HepG2 (cell line): ENCODE measurements around the gene TRIM31. TPM values are rescaled to one million over a fixed set of nuclear protein-coding genes. Genes with fewer than 3 reads are reported as not detected.

Source experiments
- CEBPG ChIP-seq: IDR thresholded peaks from 2 replicates; pipeline ENCODE4 v1.6.1; 2016
- DNMT1 ChIP-seq: sonication (generic); formaldehyde crosslinking; IDR thresholded peaks from 2 replicates; pipeline ENCODE4 v1.5.1; 2020; ENCODE audit warnings: mild to moderate bottlenecking, missing genetic modification reagents
- DNMT3B ChIP-seq: conservative IDR thresholded peaks from 2 replicates; pipeline ENCODE4 v1.6.1; 2016; ENCODE audit warnings: missing biosample characterization, control low read depth
- HDAC1 ChIP-seq: sonication (generic); formaldehyde crosslinking; IDR thresholded peaks from 2 replicates; pipeline ENCODE4 v1.5.1; 2020; ENCODE audit warnings: mild to moderate bottlenecking, missing genetic modification reagents
- KLF11 ChIP-seq: IDR thresholded peaks from 2 replicates; pipeline ENCODE4 v1.6.1; 2016; ENCODE audit warnings: missing compliant biosample characterization
- NKX3-1 ChIP-seq: sonication (generic); formaldehyde crosslinking; IDR thresholded peaks from 2 replicates; pipeline ENCODE4 v1.5.0; 2020; ENCODE audit warnings: missing genetic modification reagents
- PAWR ChIP-seq: sonication (generic); formaldehyde crosslinking; IDR thresholded peaks from 2 replicates; pipeline ENCODE4 v1.4.0; 2020; ENCODE audit warnings: missing genetic modification reagents, mild to moderate bottlenecking, borderline replicate concordance
- RBM22 ChIP-seq: fragments of 200-400 bp; formaldehyde crosslinking; optimal IDR thresholded peaks from 2 replicates; pipeline ENCODE3; 2017; ENCODE audit warnings: mild to moderate bottlenecking, low read length, moderate library complexity
- RXRA ChIP-seq: sonication (generic); formaldehyde crosslinking; IDR thresholded peaks from 2 replicates; pipeline ENCODE4 v1.5.1; 2020; ENCODE audit warnings: missing genetic modification reagents
- SALL2 ChIP-seq: sonication (generic); formaldehyde crosslinking; IDR thresholded peaks from 2 replicates; pipeline ENCODE4 v1.8.1; 2023; ENCODE audit warnings: mild to moderate bottlenecking, missing genetic modification reagents, inconsistent platforms
- YEATS2 ChIP-seq: sonication (generic); formaldehyde crosslinking; IDR thresholded peaks from 2 replicates; pipeline ENCODE4 v1.4.0; 2020; ENCODE audit warnings: missing genetic modification reagents, borderline replicate concordance
- ZKSCAN5 ChIP-seq: sonication (generic); formaldehyde crosslinking; IDR thresholded peaks from 2 replicates; pipeline ENCODE4 v1.5.1; 2020; ENCODE audit warnings: mild to moderate bottlenecking, missing genetic modification reagents
- ZMYM4 ChIP-seq: sonication (generic); formaldehyde crosslinking; IDR thresholded peaks from 2 replicates; pipeline ENCODE4 v1.8.1; 2023; ENCODE audit warnings: mild to moderate bottlenecking, missing genetic modification reagents
- ZNF430 ChIP-seq: sonication (generic); formaldehyde crosslinking; IDR thresholded peaks from 2 replicates; pipeline ENCODE4 v1.9.0; 2021; ENCODE audit warnings: mild to moderate bottlenecking, missing genetic modification reagents
- ZNF432 ChIP-seq: sonication (generic); formaldehyde crosslinking; IDR thresholded peaks from 2 replicates; pipeline ENCODE4 v1.5.0; 2020; ENCODE audit warnings: missing genetic modification reagents, mild to moderate bottlenecking, borderline replicate concordance
- ZNF510 ChIP-seq: sonication (generic); formaldehyde crosslinking; IDR thresholded peaks from 2 replicates; pipeline ENCODE4 v1.4.0; 2020; ENCODE audit warnings: low read depth, mild to moderate bottlenecking, missing genetic modification reagents
- ZNF598 ChIP-seq: sonication (generic); formaldehyde crosslinking; IDR thresholded peaks from 2 replicates; pipeline ENCODE4 v1.5.1; 2020; ENCODE audit warnings: mild to moderate bottlenecking, missing genetic modification reagents, borderline replicate concordance
- ZNF713 ChIP-seq: sonication (generic); formaldehyde crosslinking; IDR thresholded peaks from 2 replicates; pipeline ENCODE4 v1.4.0; 2020; ENCODE audit warnings: mild to moderate bottlenecking, missing genetic modification reagents
- polyA plus RNA-seq, 8 experiments: library from polyadenylated mRNA; depleted of rRNA in 3 of 8; stranded (reverse) in 7 of 8; unstranded in 1 of 8; fragments of >200 nt; fragmentation: Illumina TruSeq in 4 of 8; extraction: Trizol in 4 of 8; gene quantifications; 2 replicates each; pipeline versions ENCODE4 v1.2.1 to v1.2.3, GENCODE V29; 2011 to 2016; ENCODE audit warnings: low read depth in 4 of 8, missing spikeins in 1 of 8, mixed read lengths in 1 of 8; ENCODE audit not compliant: insufficient read depth in 1 of 8
- total RNA-seq, 5 experiments: library from RNA; depleted of rRNA; stranded (reverse); fragments of >200 nt; fragmentation: Illumina TruSeq; extraction: Trizol; gene quantifications; 2 replicates each; pipeline ENCODE4 v1.2.3, GENCODE V29; 2016; ENCODE audit warnings: low read depth in 1 of 5
- TF ChIP-seq, protein P1 (sequence below): IDR thresholded peaks from 2 replicates; pipeline ENCODE4 v1.6.1; 2012; ENCODE audit warnings: low read depth, low read length, improper control_type of control experiment
- TF ChIP-seq, protein P2 (sequence below): sonication (generic); formaldehyde crosslinking; IDR thresholded peaks from 2 replicates; pipeline ENCODE4 v1.5.0; 2020; ENCODE audit warnings: missing genetic modification reagents
- TF ChIP-seq, protein P3 (sequence below): sonication (generic); formaldehyde crosslinking; IDR thresholded peaks from 2 replicates; pipeline ENCODE4 v1.5.0; 2020; ENCODE audit warnings: mild to moderate bottlenecking, missing genetic modification reagents

The TRIM31 gene
- total and polyA plus RNA-seq, 2 of the 13 experiments (the other 11 are each of a cell fraction or from before 2014, with no cell fraction given): 0.13 to 0.51 TPM

DNA sequence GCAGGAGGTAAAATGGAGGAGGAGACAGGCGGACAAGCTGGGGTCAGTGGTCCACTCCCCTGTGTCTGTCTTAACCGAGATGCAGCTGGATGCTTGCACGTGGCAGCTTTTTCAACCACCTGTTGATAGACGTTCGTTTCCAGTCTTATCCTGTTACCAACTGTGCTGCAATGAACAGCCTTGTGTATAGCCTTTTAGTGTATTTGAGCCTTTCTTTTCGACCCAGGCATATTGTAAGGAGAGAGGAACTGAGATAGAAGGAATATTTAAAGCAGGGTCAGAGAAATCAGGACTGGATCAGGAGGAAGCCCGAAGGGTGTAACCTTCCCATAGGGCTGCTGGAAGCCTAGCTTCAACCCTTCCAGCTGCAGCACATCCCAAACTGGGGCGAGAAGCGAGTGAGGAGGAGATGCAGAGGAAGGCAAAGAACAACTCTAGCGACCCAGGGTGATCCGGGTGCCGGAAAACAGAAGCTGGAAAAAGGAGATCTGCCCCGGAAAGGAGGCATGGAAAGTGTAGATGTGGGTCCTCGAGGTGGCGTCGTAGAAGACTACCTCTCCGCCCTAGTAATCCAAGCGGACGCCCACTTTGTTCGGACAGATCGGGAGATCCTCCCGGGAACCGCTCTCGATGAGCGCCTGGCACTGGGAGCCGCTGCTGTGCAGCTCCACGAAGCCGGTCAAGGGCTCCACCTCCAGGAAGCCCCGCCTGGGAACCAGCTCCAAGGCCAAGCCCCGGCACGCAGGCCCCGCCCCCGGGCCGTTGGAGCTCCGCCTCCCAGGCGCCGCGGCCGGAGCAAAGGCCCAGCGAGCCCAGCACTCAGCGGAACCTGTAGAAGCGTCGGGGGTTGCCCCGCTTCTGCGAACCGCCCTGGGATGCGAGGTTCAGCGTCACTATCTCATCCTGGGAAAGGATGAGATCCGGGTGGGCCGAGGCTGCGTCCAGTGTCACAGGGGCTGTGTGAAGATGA is 11.2 kb downstream of the TRIM31 start (continued):
- TF ChIP-seq ZNF432 (CRISPR knock-in tag) (no peak), ZKSCAN5 (no peak), NKX3-1 (CRISPR knock-in tag) (no peak), KLF11 (CRISPR knock-in tag) (peak; percentile 88; the same call in 1 of the 2 replicates), ZNF510 (CRISPR knock-in tag) (no peak; the same call in none of the 2 replicates), RBM22 (no peak), DNMT3B (CRISPR knock-in tag) (no peak), ZNF713 (CRISPR knock-in tag) (no peak), HDAC1 (CRISPR knock-in tag) (no peak; the same call in 1 of the 2 replicates), ZNF430 (0 out of 2 replicates have a peak, but pooled peaks have one; percentile 89), YEATS2 (CRISPR knock-in tag) (no peak; the same call in 1 of the 2 replicates), CEBPG (CRISPR knock-in tag) (no peak), DNMT1 (CRISPR knock-in tag) (0 out of 2 replicates have a peak, but pooled peaks have one; percentile 71), ZNF598 (CRISPR knock-in tag) (no peak), RXRA (CRISPR knock-in tag) (peak; percentile 79), PAWR (CRISPR knock-in tag) (no peak), ZMYM4 (CRISPR knock-in tag) (peak; percentile 69), SALL2 (CRISPR knock-in tag) (no peak)
- TF ChIP-seq, protein P1, sequence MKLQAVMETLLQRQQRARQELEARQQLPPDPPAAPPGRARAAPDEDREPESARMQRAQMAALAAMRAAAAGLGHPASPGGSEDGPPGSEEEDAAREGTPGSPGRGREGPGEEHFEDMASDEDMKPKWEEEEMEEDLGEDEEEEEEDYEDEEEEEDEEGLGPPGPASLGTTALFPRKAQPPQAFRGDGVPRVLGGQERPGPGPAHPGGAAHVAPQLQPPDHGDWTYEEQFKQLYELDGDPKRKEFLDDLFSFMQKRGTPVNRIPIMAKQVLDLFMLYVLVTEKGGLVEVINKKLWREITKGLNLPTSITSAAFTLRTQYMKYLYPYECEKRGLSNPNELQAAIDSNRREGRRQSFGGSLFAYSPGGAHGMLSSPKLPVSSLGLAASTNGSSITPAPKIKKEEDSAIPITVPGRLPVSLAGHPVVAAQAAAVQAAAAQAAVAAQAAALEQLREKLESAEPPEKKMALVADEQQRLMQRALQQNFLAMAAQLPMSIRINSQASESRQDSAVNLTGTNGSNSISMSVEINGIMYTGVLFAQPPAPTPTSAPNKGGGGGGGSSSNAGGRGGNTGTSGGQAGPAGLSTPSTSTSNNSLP: no peak
- TF ChIP-seq, protein P2, sequence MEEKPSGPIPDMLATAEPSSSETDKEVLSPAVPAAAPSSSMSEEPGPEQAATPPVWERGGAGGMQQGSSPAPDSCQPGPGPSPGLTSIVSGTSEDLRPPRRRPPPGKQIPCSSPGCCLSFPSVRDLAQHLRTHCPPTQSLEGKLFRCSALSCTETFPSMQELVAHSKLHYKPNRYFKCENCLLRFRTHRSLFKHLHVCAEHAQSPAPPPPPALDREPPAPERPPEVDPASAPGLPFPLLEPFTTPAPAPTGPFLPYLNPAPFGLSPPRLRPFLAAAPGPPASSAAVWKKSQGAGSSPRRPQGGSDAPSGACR: no peak; the same call in none of the 2 replicates
- TF ChIP-seq, protein P3, sequence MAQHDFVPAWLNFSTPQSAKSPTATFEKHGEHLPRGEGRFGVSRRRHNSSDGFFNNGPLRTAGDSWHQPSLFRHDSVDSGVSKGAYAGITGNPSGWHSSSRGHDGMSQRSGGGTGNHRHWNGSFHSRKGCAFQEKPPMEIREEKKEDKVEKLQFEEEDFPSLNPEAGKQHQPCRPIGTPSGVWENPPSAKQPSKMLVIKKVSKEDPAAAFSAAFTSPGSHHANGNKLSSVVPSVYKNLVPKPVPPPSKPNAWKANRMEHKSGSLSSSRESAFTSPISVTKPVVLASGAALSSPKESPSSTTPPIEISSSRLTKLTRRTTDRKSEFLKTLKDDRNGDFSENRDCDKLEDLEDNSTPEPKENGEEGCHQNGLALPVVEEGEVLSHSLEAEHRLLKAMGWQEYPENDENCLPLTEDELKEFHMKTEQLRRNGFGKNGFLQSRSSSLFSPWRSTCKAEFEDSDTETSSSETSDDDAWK (CRISPR knock-in tag): no peak
